ENCODE results near the gene RAD9B. TPM values are rescaled to one million over a fixed set of nuclear protein-coding genes. Genes with fewer than 3 reads are reported as not detected.
"Not testable (repeated sequence)": the region's sequence is repeated elsewhere in the genome, so short reads cannot be mapped to it uniquely, and the experiment has no call there.

RAD9B gene
- 1.8 TPM for total RNA-seq
- long read RNA-seq, partial matches to known transcripts: 0 of 1 reads
- long read RNA-seq, other reads (novel, unspliced or antisense): 1 of 1 reads

DNA sequence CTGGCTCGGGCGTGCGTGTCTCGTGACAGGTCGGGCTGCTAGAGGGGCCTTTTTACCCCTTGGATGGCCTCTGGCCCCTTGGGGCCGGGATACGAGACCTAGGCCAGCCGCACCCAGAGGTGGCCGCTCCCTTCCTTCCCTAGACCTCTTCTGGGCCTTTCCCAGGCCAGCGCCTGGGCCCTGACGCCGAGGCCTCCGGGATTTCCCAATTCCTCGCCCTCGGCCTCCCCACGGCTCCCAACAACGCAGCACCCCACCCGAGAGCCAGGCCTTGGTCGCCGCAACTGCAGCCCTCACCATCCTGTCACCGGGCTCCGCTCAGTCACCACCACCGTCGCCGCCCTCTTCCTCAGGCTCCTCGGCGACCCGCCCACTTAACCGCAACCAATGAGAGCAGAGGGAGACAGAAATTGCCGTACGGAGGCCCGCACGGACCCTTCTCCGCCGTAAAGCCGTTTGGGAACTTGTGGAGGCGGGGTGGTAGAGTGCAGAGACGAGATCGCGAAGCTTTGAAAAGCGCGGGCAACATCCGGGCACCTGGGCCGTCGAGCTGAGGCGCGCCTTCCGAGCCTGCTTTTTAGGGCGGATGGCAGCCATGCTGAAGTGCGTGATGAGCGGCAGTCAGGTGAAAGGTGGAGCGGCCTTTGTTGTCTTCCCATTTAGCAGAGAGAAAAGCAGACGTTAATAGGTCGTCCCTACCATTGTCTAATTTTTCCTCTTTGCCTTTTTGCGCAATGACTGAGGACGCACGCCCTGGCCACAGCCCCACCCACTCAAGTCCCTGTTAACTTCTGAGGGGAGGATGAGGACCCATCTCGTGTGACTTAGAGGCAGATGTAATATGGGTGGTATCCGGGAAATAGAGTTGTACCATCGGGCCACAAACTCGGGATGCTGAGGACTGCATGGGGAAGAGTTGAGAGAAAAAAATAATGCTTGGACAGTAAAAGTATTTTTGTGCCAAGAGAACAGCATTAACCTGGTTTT, at the start of gene RAD9B, which contains the start of gene VPS29:
Gene RAD9B, plus strand, starts transcription at position 580 of the 987 bp plus-strand sequence. Its CDS starts 7 bp downstream, at position 587.
Gene VPS29, minus strand, starts transcription at position 360 of the 987 bp plus-strand sequence. Its CDS starts 60 bp downstream, at position 300.
- intact Hi-C loops (cut with DNase I): no loop called here

DNA sequence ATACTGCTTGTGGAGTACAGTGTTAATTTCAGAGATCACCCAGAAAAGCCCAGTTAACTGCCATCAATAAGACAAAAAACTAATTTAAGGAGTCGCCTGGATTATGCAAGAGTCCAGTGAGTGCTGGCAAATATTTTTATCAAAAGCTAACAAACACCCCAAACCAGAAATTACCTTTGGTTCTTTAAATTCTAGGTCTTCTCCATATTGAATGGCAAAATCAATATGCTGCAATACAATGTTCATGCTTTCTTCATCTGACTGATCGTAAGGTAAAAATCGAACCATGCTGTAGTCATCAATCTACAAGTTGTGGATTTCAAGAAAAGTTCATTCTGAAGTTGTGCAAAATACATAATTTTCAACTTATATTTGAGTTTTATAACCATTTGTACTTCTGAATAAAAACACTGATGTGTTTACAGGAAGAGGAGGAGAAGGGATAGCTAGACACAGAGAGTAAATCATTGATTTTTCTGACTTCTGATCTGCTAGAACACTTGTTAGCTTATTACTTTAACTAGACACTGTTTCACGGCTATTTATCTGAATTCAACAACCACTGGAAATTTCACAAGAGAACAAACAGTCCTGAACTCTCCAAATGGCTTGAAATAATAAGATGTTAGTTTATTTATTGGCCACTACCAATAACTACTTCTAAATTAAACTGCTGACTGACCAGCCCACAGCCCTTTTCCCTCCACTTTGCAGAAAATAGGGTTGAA, 48.4 kb upstream of the RAD9B start:
- H3K4me3 ChIP-seq: no peak overlapping the region
- intact Hi-C loops (cut with DNase I): no loop called here
- DNase-seq: no peak
- H3K36me3 ChIP-seq: peaks cover 44% of the 10 kb centered on the region
- H3K27me3 ChIP-seq: no peaks in the 10 kb centered on the region
- no peak for ATAC-seq
- H3K9me3 ChIP-seq: no peaks in the 10 kb centered on the region
- H3K4me1 ChIP-seq: peaks cover 17% of the 10 kb centered on the region
- H3K27ac ChIP-seq: no peak overlapping the region
- TF ChIP-seq, protein P1, sequence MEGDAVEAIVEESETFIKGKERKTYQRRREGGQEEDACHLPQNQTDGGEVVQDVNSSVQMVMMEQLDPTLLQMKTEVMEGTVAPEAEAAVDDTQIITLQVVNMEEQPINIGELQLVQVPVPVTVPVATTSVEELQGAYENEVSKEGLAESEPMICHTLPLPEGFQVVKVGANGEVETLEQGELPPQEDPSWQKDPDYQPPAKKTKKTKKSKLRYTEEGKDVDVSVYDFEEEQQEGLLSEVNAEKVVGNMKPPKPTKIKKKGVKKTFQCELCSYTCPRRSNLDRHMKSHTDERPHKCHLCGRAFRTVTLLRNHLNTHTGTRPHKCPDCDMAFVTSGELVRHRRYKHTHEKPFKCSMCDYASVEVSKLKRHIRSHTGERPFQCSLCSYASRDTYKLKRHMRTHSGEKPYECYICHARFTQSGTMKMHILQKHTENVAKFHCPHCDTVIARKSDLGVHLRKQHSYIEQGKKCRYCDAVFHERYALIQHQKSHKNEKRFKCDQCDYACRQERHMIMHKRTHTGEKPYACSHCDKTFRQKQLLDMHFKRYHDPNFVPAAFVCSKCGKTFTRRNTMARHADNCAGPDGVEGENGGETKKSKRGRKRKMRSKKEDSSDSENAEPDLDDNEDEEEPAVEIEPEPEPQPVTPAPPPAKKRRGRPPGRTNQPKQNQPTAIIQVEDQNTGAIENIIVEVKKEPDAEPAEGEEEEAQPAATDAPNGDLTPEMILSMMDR (IDR thresholded peaks at IDR 0.05): no peak

More for the DNA sequence above, at the start of gene RAD9B, which contains the start of gene VPS29:
- H3K9me3 ChIP-seq: no peaks in the 10 kb centered on the region
- peak within 1 kb of the TSS; percentile 91 for H3K27ac ChIP-seq
- H3K27me3 ChIP-seq: no peaks in the 10 kb centered on the region
- H3K4me3 ChIP-seq: peak within 1 kb of the TSS; percentile 78
- DNase-seq (peak; percentile 99), ATAC-seq (peak; percentile 99)
- TF ChIP-seq, protein P1 (IDR thresholded peaks at IDR 0.05): no peak
- H3K4me1 ChIP-seq: peaks cover 31% of the 10 kb centered on the region
- no peaks in the 10 kb centered on the region for H3K36me3 ChIP-seq

DNA sequence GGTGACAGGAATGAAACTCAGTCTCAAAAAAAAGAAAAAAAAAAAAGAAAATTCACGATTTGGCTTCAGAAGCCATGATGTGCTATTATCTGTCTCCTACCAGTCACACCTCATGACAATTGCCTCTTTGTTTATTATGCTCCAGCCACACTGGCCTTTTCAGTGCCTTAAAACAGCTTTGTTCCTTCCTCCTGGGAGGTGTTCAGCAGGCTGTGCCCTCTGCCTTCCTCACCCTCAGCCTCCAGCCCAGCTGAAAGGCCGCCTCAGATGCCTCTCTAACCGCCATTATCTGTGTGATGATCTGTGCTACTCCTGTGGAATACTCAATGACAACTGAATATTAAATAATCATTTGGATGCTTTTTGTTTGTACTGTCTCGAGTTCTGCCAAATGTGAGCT, 43.4 kb upstream of the RAD9B start:
- Histone ChIP-seq H3K4me3 (no peak overlapping the region), H3K36me3 (peaks cover 72% of the 10 kb centered on the region), H3K9me3 (no peaks in the 10 kb centered on the region), H3K4me1 (peaks cover 12% of the 10 kb centered on the region), H3K27me3 (no peaks in the 10 kb centered on the region), H3K27ac (no peak overlapping the region)
- TF ChIP-seq, protein P1 (IDR thresholded peaks at IDR 0.05): no peak
- intact Hi-C loops (cut with DNase I): no loop called here
- DNase-seq (no peak), ATAC-seq (no peak)

DNA sequence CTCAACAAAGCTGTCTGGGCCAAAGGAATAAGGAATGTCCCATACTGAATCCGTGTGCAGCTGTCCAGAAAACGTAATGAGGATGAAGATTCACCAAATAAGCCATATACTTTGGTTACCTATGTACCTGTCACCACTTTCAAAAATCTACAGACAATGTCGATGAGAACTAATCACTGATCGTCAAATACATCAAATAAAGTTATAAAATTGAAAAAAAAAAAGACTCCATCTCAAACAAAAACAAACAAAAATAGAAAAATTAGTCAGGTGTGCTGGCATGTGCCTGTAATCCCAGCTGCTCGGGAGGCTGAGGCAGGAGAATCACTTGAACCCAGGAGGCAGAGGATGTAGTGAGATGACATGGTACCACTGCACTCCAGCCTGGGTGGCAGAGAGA, 40.9 kb upstream of the RAD9B start:
- H3K4me1 ChIP-seq; intact Hi-C loops (cut with DNase I); H3K27me3 ChIP-seq; DNase-seq; ATAC-seq; H3K27ac ChIP-seq; H3K4me3 ChIP-seq; H3K9me3 ChIP-seq: not testable (repeated sequence)
- peaks cover 69% of the 10 kb centered on the region for H3K36me3 ChIP-seq

DNA sequence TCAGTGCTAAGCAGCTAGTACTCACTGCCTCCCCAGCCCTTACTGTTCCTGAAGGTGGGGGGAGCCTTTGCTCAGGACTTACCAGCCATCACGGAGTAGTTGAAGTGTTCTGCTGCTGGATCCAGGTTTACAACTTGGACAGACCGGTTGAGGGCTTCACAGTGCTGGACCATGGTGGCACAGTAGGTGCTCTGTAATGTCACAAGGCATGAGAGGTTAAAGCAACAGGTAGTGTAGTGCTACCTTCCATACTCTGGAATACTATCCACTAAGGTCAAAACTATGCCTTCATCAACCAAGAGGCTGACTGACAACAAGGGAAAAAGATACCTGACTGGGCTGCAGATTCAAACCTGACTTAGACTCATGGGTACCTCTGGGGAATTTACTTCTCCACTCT, 37.1 kb upstream of the RAD9B start:
- H3K9me3 ChIP-seq: no peaks in the 10 kb centered on the region
- ATAC-seq (no peak), DNase-seq (no peak)
- H3K4me1 ChIP-seq: peaks cover 19% of the 10 kb centered on the region
- H3K36me3 ChIP-seq: peaks cover 46% of the 10 kb centered on the region
- intact Hi-C loops (cut with DNase I): no loop called here
- H3K27me3 ChIP-seq: no peaks in the 10 kb centered on the region
- no peak overlapping the region for H3K4me3 ChIP-seq
- TF ChIP-seq, protein P1 (IDR thresholded peaks at IDR 0.05): no peak
- H3K27ac ChIP-seq: no peak overlapping the region

DNA sequence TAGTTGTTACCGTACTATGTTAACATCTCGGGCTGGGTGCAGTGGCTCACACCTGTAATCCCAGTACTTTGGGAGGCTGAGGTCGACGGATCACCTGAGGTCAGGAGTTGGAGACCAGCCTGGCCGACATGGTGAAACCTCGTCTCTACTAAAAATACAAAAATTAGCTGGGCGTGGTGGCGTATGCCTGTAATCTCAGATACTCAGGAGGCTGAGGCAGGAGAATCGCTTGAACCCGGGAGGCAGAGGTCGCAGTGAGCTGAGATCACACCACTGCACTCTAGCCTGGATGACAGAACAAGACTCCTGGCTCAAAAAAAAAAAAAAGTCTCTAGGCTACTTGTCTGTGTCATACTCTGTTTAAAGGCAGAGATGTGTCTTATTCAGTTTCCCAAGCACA, 36.4 kb upstream of the RAD9B start:
- H3K36me3 ChIP-seq: peaks cover 40% of the 10 kb centered on the region
- H3K9me3 ChIP-seq; ATAC-seq; H3K4me3 ChIP-seq; DNase-seq; H3K27ac ChIP-seq; H3K27me3 ChIP-seq; intact Hi-C loops (cut with DNase I): not testable (repeated sequence)
- peaks cover 20% of the 10 kb centered on the region for H3K4me1 ChIP-seq

Data from upper lobe of right lung (tissue), 1 donor.